CD4-positive, alpha-beta T cell treated with Interleukin-15 for 1 hour (primary cell): ENCODE data around the gene SCN5A.

Experiments used
- DNase-seq: peaks from one replicate; pipeline ENCODE4 v3.0.0-alpha.2; 2020

Gene SCN5A

GRCh38 chr3:38622336-38622735 lies 27.2 kb downstream of the SCN5A start:
- DNase-seq: no peak

GRCh38 chr3:38620236-38620635 lies 29.3 kb downstream of the SCN5A start:
- no peak for DNase-seq

GRCh38 chr3:38618343-38618742 lies 31.1 kb downstream of the SCN5A start:
- DNase-seq: no peak

GRCh38 chr3:38617586-38617985 lies 31.9 kb downstream of the SCN5A start:
- DNase-seq: no peak

GRCh38 chr3:38617137-38617536 lies 32.4 kb downstream of the SCN5A start:
- DNase-seq: no peak

GRCh38 chr3:38616658-38617057 lies 32.8 kb downstream of the SCN5A start:
- DNase-seq: no peak

GRCh38 chr3:38616111-38616510 lies 33.4 kb downstream of the SCN5A start:
- DNase-seq: no peak

- no peak for DNase-seq
These were observed 34.7 kb downstream of the SCN5A start for GRCh38 chr3:38614651-38615352.

GRCh38 chr3:38614091-38614490 lies 35.4 kb downstream of the SCN5A start:
- no peak for DNase-seq

GRCh38 chr3:38613426-38613825 lies 36.1 kb downstream of the SCN5A start:
- no peak for DNase-seq

- no peak for DNase-seq
These were observed 37.6 kb downstream of the SCN5A start for GRCh38 chr3:38611866-38612265.

- no peak for DNase-seq
These were observed 38.6 kb downstream of the SCN5A start for GRCh38 chr3:38610934-38611333.

GRCh38 chr3:38610436-38610835 lies 39.1 kb downstream of the SCN5A start:
- DNase-seq: no peak

- no peak for DNase-seq
These were observed 39.9 kb downstream of the SCN5A start for GRCh38 chr3:38609386-38610111.

GRCh38 chr3:38608961-38609360 lies 40.5 kb downstream of the SCN5A start:
- DNase-seq: no peak

- no peak for DNase-seq
These were observed 41.3 kb downstream of the SCN5A start for GRCh38 chr3:38608086-38608775.

- DNase-seq: no peak
These were observed 42.9 kb downstream of the SCN5A start for GRCh38 chr3:38606561-38606960.

GRCh38 chr3:38605981-38606380 lies 43.5 kb downstream of the SCN5A start:
- DNase-seq: no peak

GRCh38 chr3:38604246-38604645 lies 45.2 kb downstream of the SCN5A start:
- no peak for DNase-seq

- no peak for DNase-seq
These were observed 45.8 kb downstream of the SCN5A start for GRCh38 chr3:38603731-38604131.

- DNase-seq: no peak
These were observed 46.8 kb downstream of the SCN5A start for GRCh38 chr3:38602576-38603250.

- DNase-seq: no peak
These were observed 47.4 kb downstream of the SCN5A start for GRCh38 chr3:38601956-38602550.

GRCh38 chr3:38600551-38600950 lies 48.9 kb downstream of the SCN5A start:
- DNase-seq: no peak
